ENCODE data around the gene TMEM135. TPM values are rescaled to one million over a fixed set of nuclear protein-coding genes. Genes with fewer than 3 reads are reported as not detected.

TMEM135 gene
- total RNA-seq, 2 donors from 2014 or later = 25.9 to 26.9 TPM

DNA sequence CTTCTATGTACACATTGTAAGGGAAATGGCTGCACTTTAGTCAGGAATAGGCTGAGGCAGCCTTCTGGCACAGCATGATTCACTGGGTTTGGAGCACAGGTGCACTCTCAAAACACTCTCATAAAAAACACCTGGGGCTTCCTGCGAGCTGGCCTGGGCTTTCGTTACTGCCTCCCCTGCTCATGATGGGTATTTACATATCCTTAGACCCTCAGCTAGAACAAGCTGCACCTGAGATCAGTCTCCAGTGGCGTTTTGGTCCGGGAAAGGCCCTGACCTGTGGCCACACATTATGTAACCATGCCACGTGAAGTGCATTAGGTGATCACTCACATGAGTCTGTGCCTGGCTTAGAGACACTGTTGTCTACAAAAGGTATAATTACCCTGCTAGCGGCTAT is 321.7 kb downstream of the TMEM135 start:
- no peak for ATAC-seq (ENCODE audit: insufficient number of reproducible peaks, low FRiP score, low read depth)
- Histone ChIP-seq H3K4me3 (no peak overlapping the region), H3K36me3 (no peaks in the 10 kb centered on the region), H3K9me3 (no peaks in the 10 kb centered on the region), H3K27me3 (replicated peaks; ENCODE audit: insufficient read depth) (no peaks in the 10 kb centered on the region), H3K4me1 (ENCODE audit: control insufficient read depth in 1 of 2, low read depth in 2 of 2) (peaks cover 0 to 22% of the 10 kb centered on the region in 2 donors), H3K27ac (no peak overlapping the region)
- TF ChIP-seq, protein P1, sequence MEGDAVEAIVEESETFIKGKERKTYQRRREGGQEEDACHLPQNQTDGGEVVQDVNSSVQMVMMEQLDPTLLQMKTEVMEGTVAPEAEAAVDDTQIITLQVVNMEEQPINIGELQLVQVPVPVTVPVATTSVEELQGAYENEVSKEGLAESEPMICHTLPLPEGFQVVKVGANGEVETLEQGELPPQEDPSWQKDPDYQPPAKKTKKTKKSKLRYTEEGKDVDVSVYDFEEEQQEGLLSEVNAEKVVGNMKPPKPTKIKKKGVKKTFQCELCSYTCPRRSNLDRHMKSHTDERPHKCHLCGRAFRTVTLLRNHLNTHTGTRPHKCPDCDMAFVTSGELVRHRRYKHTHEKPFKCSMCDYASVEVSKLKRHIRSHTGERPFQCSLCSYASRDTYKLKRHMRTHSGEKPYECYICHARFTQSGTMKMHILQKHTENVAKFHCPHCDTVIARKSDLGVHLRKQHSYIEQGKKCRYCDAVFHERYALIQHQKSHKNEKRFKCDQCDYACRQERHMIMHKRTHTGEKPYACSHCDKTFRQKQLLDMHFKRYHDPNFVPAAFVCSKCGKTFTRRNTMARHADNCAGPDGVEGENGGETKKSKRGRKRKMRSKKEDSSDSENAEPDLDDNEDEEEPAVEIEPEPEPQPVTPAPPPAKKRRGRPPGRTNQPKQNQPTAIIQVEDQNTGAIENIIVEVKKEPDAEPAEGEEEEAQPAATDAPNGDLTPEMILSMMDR (IDR thresholded peaks at IDR 0.05) = no peak
- no peak for DNase-seq (ENCODE audit: low spot score)

DNA sequence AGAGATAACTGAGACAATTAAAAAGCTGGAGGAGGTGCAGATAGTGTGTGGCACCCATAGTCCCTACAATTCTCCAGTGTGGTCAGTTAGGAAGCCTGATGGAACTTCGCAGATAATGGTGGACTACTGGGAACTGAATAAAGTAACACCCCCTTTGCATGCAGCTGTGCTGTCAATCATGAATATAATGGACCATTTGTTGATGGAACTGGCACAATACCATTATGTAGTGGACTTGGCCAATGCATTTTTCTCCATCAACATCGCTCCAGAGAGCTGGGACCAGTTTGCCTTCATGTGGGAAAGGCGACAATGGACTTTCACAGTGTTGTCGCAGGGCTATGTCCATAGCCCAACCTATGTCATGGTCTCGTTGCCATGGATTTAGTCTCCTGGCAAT is 324.2 kb downstream of the TMEM135 start:
- no peak overlapping the region for H3K27ac ChIP-seq
- no peaks in the 10 kb centered on the region for H3K27me3 ChIP-seq (replicated peaks; ENCODE audit: insufficient read depth)
- ATAC-seq (ENCODE audit: insufficient number of reproducible peaks, low FRiP score, low read depth) (no peak), DNase-seq (ENCODE audit: low spot score) (no peak)
- H3K36me3 ChIP-seq = no peaks in the 10 kb centered on the region
- H3K9me3 ChIP-seq = no peaks in the 10 kb centered on the region
- TF ChIP-seq, protein P1 (IDR thresholded peaks at IDR 0.05) = no peak
- H3K4me3 ChIP-seq = no peak overlapping the region
- H3K4me1 ChIP-seq (ENCODE audit: control insufficient read depth in 1 of 2, low read depth in 2 of 2) = peaks cover 0 to 2% of the 10 kb centered on the region in 2 donors

DNA sequence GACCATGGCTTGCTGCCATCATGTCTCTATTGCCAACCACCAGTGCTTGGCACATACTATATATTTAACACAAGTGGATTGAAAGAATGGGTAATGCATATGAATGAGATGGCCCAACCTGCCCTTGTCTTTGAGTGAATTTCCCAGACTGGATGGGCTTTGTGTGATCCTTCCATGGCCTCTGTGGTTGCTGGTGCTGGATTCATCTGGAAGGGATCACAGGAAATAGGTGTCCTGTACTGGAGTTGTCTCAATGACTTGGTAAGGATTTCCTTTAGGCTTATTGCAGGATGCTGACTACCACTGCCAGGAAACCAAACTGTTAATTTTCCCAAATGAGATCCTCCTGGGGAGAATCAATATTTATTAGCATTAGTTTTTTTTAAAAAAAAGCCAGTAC is 328.6 kb downstream of the TMEM135 start:
- Histone ChIP-seq H3K4me1 (ENCODE audit: control insufficient read depth in 1 of 2, low read depth in 2 of 2) (no peaks in the 10 kb centered on the region), H3K36me3 (no peaks in the 10 kb centered on the region), H3K4me3 (no peak overlapping the region), H3K9me3 (no peaks in the 10 kb centered on the region), H3K27ac (no peak overlapping the region), H3K27me3 (replicated peaks; ENCODE audit: insufficient read depth) (no peaks in the 10 kb centered on the region)
- ATAC-seq (ENCODE audit: insufficient number of reproducible peaks, low FRiP score, low read depth) = no peak
- DNase-seq (ENCODE audit: low spot score) = no peak
- TF ChIP-seq, protein P1 (IDR thresholded peaks at IDR 0.05) = no peak

DNA sequence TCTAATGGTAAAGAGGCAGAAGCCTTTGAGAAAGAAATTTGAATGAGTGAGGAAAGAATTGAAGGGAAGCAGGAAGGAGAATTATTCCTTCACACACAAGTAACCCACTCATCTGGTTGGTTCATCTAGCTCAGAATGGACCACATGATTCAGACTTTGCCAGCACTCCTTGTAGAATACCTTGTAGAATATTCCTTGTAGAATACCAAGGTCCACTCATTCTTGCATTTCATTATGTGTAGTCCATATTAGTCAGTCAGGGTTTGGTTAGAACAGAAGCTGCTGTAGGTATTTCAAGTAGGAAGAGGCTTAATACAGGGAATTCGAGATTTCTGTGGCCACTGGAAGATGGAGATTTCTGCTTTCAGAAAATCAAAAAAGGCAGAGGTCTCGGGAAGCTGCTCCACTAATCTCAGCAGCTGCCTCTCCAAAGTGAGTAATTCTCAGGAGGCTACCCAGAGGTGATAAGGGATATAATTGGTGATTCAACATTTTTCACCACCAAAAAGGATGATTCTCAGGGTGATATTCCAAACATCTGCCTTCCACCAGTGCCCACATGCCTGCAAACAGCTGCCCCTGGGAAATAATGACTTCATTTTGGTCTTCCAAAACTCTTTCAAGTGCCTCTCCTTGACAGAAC is 329.1 kb downstream of the TMEM135 start:
- Histone ChIP-seq H3K27ac (no peak overlapping the region), H3K4me3 (no peak overlapping the region), H3K27me3 (replicated peaks; ENCODE audit: insufficient read depth) (no peaks in the 10 kb centered on the region), H3K4me1 (ENCODE audit: control insufficient read depth in 1 of 2, low read depth in 2 of 2) (no peaks in the 10 kb centered on the region), H3K9me3 (no peaks in the 10 kb centered on the region), H3K36me3 (no peaks in the 10 kb centered on the region)
- ATAC-seq (ENCODE audit: insufficient number of reproducible peaks, low FRiP score, low read depth) (no peak), DNase-seq (ENCODE audit: low spot score) (no peak)
- TF ChIP-seq, protein P1 (IDR thresholded peaks at IDR 0.05) = no peak

DNA sequence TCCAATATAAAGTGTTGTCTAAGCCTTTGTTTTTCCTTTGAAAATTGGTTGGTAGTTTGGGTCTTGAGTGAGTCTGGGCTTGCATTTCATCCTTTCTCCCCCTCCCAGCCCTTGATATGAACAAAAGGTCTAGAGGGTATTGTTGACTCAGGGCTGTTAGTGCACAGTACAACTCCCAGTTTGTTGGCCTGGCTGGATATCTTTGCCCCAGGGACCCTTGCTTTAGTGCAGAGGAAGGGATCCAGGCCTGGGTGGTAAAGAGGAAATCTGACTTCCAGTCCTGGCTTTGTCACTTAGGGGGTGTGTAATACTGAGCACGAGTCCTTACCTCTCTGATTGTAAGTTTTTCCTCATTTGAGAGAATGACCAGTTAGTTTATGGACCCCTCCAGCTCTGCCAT is 330.4 kb downstream of the TMEM135 start:
- ATAC-seq (ENCODE audit: insufficient number of reproducible peaks, low FRiP score, low read depth) (no peak), DNase-seq (ENCODE audit: low spot score) (no peak)
- Histone ChIP-seq H3K27ac (no peak overlapping the region), H3K9me3 (no peaks in the 10 kb centered on the region), H3K4me1 (ENCODE audit: control insufficient read depth in 1 of 2, low read depth in 2 of 2) (no peaks in the 10 kb centered on the region), H3K36me3 (no peaks in the 10 kb centered on the region), H3K4me3 (no peak overlapping the region), H3K27me3 (replicated peaks; ENCODE audit: insufficient read depth) (no peaks in the 10 kb centered on the region)
- TF ChIP-seq, protein P1 (IDR thresholded peaks at IDR 0.05) = no peak
